ENCODE measurements around the gene HOXB6.

Gene HOXB6

GRCh38 chr17:48600244-48601098 is 4.3 kb downstream of the HOXB6 start (continued):
- TF ChIP-seq ZNF747 (tag by site-specific recombination; IDR thresholded peaks at IDR 0.05) (no peak), ZNF175 (tag by site-specific recombination; IDR thresholded peaks at IDR 0.05) (no peak), ZNF549 (tag by site-specific recombination; IDR thresholded peaks at IDR 0.05) (no peak), REPIN1 (tag by site-specific recombination; IDR thresholded peaks at IDR 0.05; ENCODE audit: low read depth) (no peak), ZNF157 (tag by site-specific recombination; IDR thresholded peaks at IDR 0.05) (no peak), ZNF423 (tag by site-specific recombination; IDR thresholded peaks at IDR 0.05) (no peak), ZIC2 (tag by site-specific recombination; IDR thresholded peaks at IDR 0.05) (peak; percentile 67; the same call in 1 of the 2 replicates), ZNF37A (tag by site-specific recombination; IDR thresholded peaks at IDR 0.05) (no peak), ZNF571 (tag by site-specific recombination; IDR thresholded peaks at IDR 0.05) (no peak), ZNF280C (tag by site-specific recombination; IDR thresholded peaks at IDR 0.05) (no peak), ZNF639 (tag by site-specific recombination; IDR thresholded peaks at IDR 0.05) (no peak; the same call in 1 of the 2 replicates), ZNF776 (tag by site-specific recombination; IDR thresholded peaks at IDR 0.05; ENCODE audit: borderline replicate concordance) (no peak), ZNF433 (tag by site-specific recombination; IDR thresholded peaks at IDR 0.05; ENCODE audit: low read depth) (no peak), KLF7 (tag by site-specific recombination; IDR thresholded peaks at IDR 0.05; ENCODE audit: borderline replicate concordance) (no peak), ZNF596 (tag by site-specific recombination; IDR thresholded peaks at IDR 0.05) (peak; percentile 56; the same call in 1 of the 2 replicates), ZNF843 (tag by site-specific recombination; IDR thresholded peaks at IDR 0.05) (peak; percentile 8; the same call in 1 of the 2 replicates), ZNF311 (tag by site-specific recombination; IDR thresholded peaks at IDR 0.05; ENCODE audit: borderline replicate concordance) (no peak), SP3 (tag by site-specific recombination; IDR thresholded peaks at IDR 0.05) (no peak), ZNF701 (tag by site-specific recombination; IDR thresholded peaks at IDR 0.05) (no peak), ZNF585B (tag by site-specific recombination; IDR thresholded peaks at IDR 0.05) (no peak), ZNF785 (tag by site-specific recombination; IDR thresholded peaks at IDR 0.05) (no peak), ZNF670 (tag by site-specific recombination; IDR thresholded peaks at IDR 0.05; ENCODE audit: low read depth) (no peak), ZNF560 (tag by site-specific recombination; IDR thresholded peaks at IDR 0.05; ENCODE audit: borderline replicate concordance) (no peak), YY2 (tag by site-specific recombination; IDR thresholded peaks at IDR 0.05) (no peak), KLF9 (tag by site-specific recombination; IDR thresholded peaks at IDR 0.05; ENCODE audit: low read depth) (no peak), ZNF211 (tag by site-specific recombination; IDR thresholded peaks at IDR 0.05; ENCODE audit: low read depth) (no peak), ZNF26 (tag by site-specific recombination; IDR thresholded peaks at IDR 0.05) (no peak), ZSCAN23 (tag by site-specific recombination; IDR thresholded peaks at IDR 0.05) (no peak), ZNF548 (tag by site-specific recombination; IDR thresholded peaks at IDR 0.05) (no peak), ZNF354C (tag by site-specific recombination; IDR thresholded peaks at IDR 0.05; ENCODE audit: borderline replicate concordance, low read depth) (no peak), ZNF146 (tag by site-specific recombination; IDR thresholded peaks at IDR 0.05) (no peak), ZNF350 (tag by site-specific recombination; IDR thresholded peaks at IDR 0.05) (no peak)
- TF ChIP-seq, protein P1, sequence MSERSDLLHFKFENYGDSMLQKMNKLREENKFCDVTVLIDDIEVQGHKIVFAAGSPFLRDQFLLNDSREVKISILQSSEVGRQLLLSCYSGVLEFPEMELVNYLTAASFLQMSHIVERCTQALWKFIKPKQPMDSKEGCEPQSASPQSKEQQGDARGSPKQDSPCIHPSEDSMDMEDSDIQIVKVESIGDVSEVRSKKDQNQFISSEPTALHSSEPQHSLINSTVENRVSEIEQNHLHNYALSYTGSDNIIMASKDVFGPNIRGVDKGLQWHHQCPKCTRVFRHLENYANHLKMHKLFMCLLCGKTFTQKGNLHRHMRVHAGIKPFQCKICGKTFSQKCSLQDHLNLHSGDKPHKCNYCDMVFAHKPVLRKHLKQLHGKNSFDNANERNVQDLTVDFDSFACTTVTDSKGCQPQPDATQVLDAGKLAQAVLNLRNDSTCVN (tag by site-specific recombination; optimal IDR thresholded peaks at IDR 0.05) = no peak
- TF ChIP-seq, protein P2, sequence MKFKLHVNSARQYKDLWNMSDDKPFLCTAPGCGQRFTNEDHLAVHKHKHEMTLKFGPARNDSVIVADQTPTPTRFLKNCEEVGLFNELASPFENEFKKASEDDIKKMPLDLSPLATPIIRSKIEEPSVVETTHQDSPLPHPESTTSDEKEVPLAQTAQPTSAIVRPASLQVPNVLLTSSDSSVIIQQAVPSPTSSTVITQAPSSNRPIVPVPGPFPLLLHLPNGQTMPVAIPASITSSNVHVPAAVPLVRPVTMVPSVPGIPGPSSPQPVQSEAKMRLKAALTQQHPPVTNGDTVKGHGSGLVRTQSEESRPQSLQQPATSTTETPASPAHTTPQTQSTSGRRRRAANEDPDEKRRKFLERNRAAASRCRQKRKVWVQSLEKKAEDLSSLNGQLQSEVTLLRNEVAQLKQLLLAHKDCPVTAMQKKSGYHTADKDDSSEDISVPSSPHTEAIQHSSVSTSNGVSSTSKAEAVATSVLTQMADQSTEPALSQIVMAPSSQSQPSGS (tag by site-specific recombination; IDR thresholded peaks at IDR 0.05; ENCODE audit: low read depth) = no peak
